IPS DF 4.7 (cell line): ENCODE measurements around the gene UGT1A9.
"Not testable (repeated sequence)": the region's sequence is repeated elsewhere in the genome, so short reads cannot be mapped to it uniquely, and the experiment has no call there.

Experiments used
- DNase-seq: peaks from one replicate; pipeline ENCODE4 v3.0.0-alpha.2; 2013; ENCODE audit warnings: low spot score; ENCODE audit errors: extremely low read depth

UGT1A9 gene

DNA sequence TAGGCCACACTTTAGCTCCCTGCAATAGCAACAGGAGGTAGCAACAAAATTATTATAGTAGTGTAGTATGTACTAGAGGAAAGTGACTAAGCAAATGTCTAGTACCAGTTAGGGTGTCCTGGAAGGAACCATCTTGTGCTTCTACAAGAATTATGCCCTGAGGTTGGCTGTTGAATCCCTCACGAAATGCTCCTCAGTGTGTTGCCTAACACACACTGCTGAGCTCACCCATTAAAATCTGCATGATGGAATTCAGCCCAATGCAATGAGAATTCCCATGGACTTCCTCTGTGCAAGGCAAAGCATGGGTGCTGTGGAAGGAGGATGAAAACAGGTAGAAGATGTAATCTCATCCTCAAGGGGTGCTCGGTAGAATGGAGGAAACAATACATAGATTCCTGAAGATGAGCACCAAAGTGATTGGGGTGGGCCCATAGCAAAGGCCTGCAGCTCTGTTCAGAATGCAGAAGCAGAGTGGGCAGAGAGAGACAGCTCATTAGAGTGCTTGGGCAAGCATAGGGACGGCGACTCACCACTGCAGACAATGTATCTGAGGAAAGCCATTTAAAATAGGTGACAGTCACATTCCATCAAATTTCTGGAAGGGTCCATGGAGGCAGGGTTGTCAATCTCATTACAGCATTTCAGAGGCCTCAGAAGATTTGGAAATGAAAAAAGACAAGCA lies 8.8 kb downstream of the UGT1A9 start:
- DNase-seq = no peak

DNA sequence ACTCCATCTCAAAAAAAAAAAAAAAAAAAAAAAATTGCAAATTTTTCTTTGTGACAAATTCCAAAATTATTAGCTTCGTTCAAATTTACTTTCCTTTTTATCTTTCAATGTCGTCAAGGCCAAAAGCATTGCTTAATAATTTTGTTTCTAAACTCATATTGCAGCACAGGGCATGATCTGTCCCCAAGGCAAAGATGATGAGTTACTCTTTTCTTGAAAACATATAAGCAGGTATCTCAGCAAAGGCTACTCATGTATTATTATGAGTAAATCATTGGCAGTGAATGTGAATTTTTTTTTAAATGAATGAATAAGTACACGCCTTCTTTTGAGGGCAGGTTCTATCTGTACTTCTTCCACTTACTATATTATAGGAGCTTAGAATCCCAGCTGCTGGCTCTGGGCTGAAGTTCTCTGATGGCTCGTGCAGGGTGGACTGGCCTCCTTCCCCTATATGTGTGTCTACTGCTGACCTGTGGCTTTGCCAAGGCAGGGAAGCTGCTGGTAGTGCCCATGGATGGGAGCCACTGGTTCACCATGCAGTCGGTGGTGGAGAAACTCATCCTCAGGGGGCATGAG lies 9.9 kb downstream of the UGT1A9 start, which contains the start of gene UGT1A7:
TSS of gene UGT1A7 (plus strand) at position 381 of the 579 bp plus-strand sequence. CDS start at position 418, 37 bp downstream.
- DNase-seq = no peak

DNA sequence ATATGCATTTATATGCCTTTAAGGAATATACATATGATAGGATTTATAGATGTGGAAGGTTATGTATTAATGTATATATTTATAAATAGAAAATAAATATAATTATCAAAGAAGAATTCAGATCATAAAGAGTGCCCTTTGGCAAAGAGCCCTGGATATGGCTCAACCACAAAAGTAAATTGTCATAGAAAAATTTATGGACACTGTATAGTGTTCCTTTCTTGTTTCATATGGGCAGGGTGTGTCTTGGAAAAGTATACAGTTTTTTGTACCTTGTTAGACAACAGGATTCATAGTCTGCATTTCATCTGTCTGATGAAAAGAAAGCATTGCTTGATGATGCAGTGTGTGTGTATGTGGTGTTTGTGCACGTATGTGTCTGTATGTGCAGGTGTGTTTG lies 12.9 kb downstream of the UGT1A9 start:
- no peak for DNase-seq

DNA sequence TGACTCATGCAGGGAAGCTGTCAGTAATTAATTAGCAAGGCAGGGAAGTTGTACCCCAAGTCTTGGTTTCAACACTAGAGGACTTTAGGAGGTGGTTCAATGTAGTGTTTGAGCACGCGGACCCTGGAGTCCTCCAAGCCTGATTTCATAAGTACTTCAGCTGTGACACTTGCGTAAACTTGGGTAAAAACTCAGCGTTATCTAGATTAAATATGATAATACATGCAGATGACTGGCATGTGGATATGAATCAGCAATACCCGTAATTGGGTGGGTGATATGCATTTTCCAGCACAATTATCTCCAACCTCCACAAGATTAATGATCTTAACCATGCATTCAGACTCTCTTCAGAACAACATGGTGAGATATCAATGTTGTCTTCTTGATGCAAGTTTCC lies 15.2 kb downstream of the UGT1A9 start:
- no peak for DNase-seq

DNA sequence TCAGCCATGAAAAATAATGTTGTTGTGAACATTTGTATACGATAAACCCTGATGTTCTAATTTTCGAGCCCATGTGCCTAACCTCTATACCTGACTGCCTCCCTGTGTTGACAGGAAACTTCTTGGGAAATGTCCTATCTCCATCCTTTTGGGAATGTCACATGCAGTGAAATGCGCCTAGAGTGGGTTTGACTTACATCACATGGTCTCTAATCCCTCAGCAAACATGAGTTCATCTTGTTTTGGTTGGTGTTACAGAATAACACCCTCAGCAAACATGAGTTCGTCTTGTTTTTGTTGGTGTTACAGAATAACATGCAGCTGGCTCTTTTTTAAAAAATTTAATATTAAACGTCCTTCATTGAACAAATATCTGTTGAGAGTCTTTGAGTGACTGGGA lies 16.6 kb downstream of the UGT1A9 start:
- no peak for DNase-seq

DNA sequence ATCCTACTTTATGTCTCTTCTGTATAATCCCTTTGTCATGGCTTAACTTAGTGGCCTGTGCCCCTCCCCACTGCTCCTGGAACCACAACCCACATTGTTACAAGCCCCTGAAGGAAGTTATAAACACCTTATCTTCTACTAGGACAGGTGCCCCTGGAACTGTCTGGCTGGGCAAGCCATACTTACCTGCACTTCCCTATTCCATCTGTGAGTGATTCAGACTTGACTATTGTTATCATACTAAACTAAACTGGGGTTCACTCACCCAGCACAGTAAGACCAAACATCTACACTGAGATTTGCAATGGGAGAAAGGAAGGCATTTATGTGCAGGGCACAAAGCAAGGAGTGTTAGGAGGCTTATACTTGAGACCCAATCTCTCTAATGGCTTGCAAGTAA lies 17.3 kb downstream of the UGT1A9 start:
- DNase-seq = no peak

DNA sequence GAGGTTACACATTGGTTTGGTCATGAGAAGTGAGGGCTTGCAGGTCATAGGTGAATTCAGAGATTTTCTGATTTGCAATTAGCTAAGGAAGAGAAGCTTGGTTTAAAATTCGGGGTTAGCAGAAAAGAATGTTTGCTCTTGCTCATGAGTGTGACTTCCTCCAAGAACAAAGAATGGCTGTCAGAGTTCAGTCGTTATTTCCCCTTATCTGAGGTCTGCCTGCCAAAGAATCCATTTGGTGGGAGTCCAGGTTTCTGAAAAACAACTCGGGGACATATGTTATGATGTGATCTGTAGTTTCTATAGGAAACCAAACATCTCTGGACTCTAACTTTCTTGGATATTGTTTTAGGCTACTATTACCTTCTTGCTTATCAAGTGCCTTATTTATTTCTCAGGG lies 17.8 kb downstream of the UGT1A9 start:
- no peak for DNase-seq

DNA sequence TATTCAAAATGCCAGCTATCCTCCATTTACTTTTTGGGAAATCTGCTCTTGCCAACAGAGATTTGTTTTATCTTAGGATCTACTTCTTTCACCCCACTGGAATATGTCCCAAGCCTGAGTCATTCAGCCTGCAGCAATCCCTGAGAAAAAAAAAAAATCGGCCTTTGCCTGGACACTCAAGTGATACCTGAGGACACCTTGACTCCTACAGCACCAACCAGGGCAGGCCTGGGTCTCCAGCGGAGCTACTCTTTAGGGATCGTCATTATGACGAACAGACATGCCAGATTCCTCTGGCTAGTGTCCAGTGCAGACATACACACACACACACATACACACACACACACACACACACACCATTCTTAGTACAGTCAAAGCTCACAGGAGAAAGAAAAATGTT lies 18.7 kb downstream of the UGT1A9 start:
- DNase-seq = no peak

DNA sequence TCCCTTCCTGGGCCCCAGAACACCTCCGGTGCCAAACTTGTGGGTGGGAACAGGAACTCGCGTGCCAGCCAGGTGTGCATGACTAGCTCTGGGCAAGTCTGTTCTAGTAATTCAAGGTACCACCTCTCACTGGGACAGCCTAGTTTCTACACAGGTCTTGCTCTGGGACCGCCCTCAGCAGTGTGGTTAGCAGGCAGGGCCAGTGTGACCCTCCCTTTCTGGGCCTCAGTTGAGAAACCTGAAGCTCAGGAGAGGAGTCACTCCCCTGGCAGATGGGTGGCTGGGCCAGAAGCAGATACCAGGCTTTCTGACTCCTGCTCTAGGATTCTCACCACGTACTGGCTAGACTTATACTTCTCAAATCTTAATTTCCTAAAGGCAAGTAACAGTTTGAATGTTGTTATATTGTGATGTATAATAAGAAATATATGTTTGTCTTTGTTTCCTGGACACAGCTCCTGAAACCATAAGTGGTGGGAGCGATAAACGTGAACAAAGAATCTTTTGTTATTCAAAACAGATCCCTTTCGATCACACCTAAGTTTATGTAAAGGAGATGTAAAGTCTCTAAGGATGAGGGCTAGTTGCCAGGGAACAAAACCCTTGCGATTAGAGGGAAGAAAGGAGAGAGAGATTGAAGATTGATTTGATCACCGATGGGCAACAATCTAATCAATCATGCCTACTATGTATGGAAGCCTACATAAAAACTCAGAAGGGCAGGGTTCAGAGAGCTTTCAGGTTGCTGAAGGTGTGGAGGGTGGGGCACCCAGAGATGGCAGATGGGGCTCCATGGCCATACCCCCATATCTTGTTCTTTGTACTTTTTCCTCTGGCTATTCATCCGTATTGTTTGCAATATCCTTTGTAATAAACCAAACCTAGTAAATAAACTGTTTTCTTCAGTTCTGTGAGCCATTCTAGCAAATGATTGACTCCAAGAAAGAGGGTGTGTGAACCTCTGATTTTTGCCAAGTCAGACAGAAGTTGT lies 20.0 kb downstream of the UGT1A9 start:
- DNase-seq = no peak

DNA sequence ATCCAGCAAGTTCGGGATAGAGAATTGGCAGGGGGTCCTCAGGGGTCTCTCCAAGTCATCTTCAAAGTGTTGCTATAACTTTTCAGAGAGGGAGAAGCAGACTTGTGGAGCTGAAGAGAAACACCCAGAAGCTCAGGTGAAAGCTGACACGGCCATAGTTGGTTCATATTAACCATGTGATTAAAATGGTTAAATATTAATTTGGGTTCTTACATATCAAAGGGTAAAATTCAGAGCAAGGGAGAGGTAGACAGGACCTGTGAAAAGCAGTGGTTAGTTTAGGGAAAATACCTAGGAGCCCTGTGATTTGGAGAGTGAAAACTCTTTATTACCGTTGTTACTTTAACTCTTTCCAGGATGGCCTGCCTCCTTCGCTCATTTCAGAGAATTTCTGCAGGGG lies 20.9 kb downstream of the UGT1A9 start, which contains the start of gene UGT1A6:
TSS of gene UGT1A6 (plus strand) at position 243 of the 400 bp plus-strand sequence. CDS start at position 358, 115 bp downstream.
- DNase-seq = no peak

DNA sequence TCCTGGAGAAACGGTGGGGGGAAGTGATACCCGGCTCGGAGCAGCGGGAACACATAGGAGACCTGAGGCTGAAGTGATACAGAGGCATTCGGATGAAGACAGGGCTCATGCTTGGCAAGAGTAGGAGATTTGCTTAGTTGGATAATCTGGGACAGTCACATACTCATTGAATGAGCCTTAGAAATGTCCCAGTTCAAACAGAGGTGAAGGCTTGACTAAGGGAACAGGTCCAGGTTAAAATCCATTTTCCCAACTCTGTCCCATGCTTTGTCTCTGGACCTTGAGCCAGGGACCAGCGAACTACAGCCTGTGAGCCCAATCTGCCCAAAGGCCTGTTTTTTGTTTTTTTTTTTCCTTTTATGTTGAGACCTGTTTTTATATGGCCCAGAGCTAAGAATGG lies 22.3 kb downstream of the UGT1A9 start:
- DNase-seq = no peak

DNA sequence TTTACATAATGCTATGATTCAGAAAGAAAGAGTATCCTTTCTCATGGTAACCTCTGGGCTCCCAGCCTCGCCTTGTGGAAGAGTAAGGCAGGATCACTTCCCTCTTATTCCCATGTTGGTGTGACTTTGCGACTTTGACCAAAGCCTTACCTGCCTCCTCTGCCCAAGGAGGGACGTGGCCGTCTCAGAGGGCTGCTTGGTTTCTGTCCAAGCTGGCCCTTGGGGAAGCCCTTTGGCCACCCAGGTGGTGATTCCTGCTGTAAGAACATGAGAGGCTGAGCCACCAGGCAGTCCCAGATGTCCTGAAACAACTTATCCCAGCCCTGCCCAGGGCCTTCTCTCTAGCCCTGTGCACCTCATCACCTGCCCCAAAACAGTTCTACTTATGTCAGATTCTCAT lies 27.0 kb downstream of the UGT1A9 start:
- DNase-seq = no peak

DNA sequence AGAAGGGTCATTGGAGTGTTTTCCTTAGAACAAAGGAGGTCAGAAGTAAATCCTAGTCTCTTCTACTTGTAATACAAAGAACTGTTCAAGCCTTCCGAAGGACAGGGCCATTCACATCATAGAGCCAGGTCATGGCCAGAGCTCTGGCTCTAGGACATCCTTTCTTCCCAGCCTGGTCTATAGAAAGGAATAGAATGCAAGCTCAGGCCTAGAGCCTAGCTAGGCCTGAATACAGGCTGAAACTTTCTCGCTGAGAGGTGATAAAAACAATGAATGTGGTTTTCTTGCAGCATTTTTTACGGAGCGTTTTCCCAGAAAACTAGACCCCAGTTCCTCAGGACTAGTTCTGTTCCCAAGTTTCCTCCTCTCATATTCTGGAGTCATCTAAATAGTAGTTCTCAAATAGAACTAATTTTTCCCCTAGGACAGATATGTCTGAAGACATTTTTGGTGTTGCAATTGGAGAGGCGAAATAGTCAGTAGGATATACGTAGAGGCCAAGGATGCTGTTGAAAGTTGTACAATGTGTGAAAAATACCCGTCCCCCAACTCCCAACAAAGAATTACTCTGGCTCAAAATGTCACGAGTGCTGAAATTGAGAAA lies 27.8 kb downstream of the UGT1A9 start:
- DNase-seq = no peak

DNA sequence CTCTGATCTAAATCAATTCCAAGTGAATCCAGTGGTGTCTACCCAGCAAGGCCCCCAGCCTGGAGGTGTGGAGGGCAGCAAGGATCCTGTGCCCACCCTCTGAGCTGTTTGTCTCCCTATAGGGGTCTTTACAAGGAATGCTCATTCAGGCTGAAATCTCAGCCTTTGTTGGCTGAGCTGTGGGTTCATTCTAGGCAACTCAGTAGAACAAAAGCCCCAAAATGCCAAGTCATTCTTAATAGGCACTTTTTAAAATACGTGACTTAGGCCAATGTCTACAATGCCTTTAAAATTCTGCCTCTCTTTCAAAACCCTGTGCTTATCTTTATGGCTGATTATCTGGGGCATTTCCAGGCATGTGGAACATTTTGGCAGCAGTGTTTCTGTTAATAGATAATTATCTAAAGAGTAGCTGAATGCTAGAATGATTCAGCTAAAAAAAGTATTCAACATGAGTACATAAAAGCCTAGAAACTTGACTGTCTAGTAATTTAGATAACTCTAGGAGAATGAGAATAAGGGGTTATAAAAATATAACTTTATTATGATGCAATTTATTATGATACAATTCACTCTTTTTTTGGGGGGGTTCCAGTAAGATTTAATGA lies 28.4 kb downstream of the UGT1A9 start:
- no peak for DNase-seq

DNA sequence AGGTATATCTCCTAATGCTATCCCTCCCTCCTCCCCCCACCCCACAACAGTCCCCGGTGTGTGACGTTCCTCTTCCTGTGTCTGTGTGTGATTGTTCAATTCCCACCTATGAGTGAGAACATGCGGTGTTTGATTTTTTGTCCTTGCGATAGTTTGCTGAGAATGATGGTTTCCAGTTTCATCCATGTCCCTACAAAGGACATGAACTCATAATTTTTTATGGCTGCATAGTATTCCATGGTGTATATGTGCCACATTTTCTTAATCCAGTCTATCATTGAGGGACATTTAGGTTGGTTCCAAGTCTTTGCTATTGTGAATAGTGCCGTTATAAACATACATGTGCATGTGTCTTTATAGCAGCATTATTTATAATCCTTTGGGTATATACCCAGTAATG lies 29.1 kb downstream of the UGT1A9 start:
- DNase-seq = not testable (repeated sequence)

DNA sequence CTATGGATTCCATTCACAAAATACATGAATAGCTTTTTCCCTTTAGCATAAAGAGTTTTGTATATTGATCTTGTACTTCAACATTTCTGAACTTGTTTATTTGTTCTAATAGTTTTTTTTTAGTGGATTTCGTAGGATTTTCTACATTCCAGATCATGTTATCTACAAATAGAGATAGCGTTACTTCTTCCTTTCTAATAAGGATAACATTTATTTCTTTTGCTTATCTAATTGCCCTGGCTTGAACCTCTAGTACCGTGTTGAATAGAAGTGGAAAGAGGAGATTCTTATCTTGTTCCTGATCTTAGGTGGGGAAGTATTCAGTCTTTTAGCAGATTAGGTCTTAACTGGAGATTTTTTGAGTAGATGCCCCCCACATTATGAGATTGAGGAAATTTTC lies 30.5 kb downstream of the UGT1A9 start:
- DNase-seq = no peak

DNA sequence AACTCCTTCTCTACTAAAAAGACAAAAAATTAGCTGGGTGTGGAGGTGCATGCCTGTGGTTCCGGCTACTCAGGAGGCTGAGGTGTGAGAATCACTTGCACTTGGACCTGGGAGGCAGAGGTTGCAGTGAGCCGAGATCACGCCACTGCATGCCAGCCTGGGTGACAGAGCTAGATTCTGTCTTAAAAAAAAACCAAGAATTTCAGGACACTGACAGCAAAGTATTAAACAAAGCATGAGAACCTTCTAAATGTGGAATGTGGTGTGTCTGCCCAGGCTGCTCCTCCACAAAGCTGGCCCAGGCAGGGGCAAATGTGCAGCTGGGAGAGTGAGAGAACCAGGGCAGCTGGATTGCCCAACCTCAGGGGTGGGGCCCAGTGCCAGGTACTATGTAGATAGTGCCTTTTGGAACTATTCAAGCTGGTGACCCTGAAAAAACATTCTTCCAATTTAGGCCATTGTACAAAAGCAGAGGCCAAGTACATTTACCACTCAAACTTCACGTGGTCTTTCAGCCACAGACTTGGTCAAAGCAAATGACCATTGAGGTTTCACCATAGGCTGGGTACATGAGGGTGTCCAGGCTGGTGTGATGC lies 34.3 kb downstream of the UGT1A9 start:
- DNase-seq = no peak

DNA sequence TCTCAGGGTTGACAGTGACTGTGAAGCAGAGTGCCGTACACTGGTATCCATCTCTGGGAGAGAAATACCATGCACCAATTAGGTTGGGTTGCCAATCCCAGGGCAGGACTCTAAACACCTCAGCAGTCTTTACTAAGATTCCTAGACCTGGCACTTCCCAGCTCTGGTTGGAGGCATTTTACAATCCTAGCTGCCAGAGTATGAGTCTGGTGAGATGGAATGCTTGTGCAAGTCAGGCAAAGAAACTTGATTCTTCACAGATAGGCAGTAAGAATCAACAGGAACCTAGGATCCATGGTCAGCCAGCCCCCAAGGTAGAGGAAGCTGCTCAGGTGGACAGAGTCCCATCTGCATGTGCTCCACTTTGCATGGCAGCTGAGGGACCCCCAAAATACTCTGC lies 35.0 kb downstream of the UGT1A9 start:
- DNase-seq = no peak

DNA sequence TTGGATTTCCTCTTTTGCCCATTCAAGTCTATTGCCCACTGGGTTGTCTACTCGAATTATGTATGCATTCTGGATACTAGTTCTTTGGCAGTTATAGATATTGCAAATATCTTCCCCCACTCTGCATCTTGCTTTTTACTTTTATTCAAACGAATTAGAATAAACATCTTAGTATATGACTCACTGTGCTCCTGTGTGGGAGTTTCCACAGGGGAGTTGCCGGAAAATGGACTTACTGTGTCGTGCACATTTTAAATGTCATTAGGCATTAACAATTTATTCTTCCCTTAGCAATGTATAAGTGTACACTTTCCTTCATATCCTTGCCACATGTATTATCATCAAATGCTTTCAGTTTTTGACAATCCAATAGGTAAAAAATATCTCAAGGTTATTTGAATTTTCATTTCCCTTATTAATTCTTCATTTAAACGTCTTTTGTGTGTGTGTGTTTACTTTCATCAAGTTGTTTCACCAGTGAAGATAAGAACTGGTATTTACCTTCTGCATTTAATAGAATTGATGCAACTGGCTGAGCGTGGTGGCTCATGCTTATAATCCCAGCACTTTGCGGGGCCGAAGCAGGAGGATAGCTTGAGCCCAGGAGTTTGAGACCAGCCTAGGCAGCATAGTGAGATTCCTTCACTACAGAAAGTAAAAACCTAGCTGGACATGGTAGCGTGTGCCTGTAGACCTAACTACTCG lies 36.4 kb downstream of the UGT1A9 start:
- no peak for DNase-seq

DNA sequence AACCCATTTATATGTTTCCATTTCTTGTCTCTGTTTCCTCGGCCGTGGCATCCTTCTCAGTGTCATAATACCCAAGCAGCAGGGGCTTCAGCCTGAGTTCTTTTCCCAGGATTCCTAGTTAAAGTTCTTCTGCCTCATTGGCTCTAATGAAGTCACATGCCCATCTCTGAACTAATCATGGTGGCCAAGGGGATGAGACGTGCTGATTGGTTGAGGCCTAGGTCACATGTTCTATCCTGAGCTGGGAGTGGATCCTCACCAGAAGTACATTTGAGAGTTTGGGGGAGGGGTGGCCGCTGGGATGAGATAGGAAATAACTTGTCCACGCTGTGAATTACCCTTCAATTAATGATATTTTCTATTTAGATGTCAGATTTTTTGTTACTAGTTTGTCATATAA lies 37.2 kb downstream of the UGT1A9 start:
- DNase-seq = no peak
